SJCRH30 (cell line): ENCODE results near the gene COX14. TPM values are rescaled to one million over a fixed set of nuclear protein-coding genes. Genes with fewer than 3 reads are reported as not detected.

Experiments used
- DNase-seq, 2 experiments: peaks; one replicate each; pipeline ENCODE4 v3.0.0-alpha.2; 2015 to 2020
- H3K27ac ChIP-seq: fragments of 250-450 bp; sonication (Bioruptor Pico); 2 replicates; pipeline ENCODE4 v1.5.1; 2020; ENCODE audit warnings: mild to moderate bottlenecking, moderate library complexity
- H3K27me3 ChIP-seq: fragments of 250-450 bp; sonication (Bioruptor Pico); 2 replicates; pipeline ENCODE4 v1.5.1; 2020; ENCODE audit warnings: mild to moderate bottlenecking, moderate library complexity
- H3K36me3 ChIP-seq: fragments of 250-450 bp; sonication (Bioruptor Pico); 2 replicates; pipeline ENCODE4 v1.5.1; 2020; ENCODE audit warnings: mild to moderate bottlenecking, moderate library complexity
- H3K4me1 ChIP-seq: fragments of 250-450 bp; sonication (Bioruptor Pico); 2 replicates; pipeline ENCODE4 v1.5.1; 2020; ENCODE audit warnings: mild to moderate bottlenecking, moderate library complexity
- H3K4me3 ChIP-seq: fragments of 250-450 bp; sonication (Bioruptor Pico); 2 replicates; pipeline ENCODE4 v1.5.1; 2020; ENCODE audit warnings: mild to moderate bottlenecking, moderate library complexity
- H3K9me3 ChIP-seq: fragments of 250-450 bp; sonication (Bioruptor Pico); replicated peaks from 2 replicates; pipeline ENCODE4 v1.5.1; 2020; ENCODE audit warnings: mild to moderate bottlenecking, moderate library complexity
- total RNA-seq: library from RNA; depleted of rRNA; stranded (reverse); fragments of >200 nt; shearing (Covaris generic); gene quantifications from 2 replicates; pipeline ENCODE4 v1.2.3, GENCODE V29; 2014; rRNA removed

Gene COX14
- total RNA-seq: 25.3 and 36.3 TPM in 2 replicates

DNA sequence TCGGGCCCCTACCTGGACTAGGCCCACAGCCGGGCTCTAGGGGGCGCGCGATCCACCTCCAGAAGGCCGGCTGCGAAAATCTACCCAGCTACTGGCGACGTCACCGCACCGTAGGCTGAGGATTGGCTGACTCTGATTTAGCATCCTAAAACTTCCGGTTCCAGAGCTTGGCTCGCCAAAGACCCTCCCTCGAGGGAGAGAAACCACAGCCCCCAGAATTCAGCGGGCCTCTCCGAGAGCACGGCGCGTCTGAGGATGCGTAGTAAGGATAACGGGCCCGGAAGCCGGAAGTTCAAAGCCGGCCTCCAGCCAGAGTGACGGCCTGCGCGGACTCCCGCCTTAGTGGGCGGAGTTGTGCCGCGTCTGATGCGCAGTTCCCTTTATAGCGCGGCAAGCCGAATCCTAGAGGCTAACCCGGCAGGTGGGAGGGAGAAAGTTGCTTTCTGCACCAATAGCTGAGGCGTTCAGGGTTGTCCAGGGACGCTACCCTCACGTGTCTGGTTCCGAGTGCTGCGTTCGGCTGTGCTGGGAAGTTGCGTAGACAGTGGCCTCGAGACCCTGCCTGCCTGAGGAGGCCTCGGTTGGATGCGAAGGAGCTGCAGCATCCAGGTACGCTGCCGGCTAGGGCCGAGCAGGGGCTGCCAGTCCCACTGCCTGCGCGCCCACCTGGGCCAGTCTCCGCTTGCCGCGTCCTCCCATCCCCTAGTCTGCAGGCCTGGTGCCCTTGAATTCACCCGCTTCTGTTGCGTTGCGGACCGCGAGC is at the start of gene COX14:
Gene COX14 (plus strand): TSS at position 544 of the 763 bp plus-strand sequence. CDS start 7,808 bp downstream, outside the sequence.
- Histone ChIP-seq H3K9me3 (no peaks in the 10 kb centered on the region), H3K27me3 (no peaks in the 10 kb centered on the region), H3K4me3 (peak within 1 kb of the TSS; percentile 78), H3K27ac (peak within 1 kb of the TSS; percentile 45), H3K4me1 (peaks cover 13% of the 10 kb centered on the region), H3K36me3 (no peaks in the 10 kb centered on the region)
- peak; percentile 100 for DNase-seq

DNA sequence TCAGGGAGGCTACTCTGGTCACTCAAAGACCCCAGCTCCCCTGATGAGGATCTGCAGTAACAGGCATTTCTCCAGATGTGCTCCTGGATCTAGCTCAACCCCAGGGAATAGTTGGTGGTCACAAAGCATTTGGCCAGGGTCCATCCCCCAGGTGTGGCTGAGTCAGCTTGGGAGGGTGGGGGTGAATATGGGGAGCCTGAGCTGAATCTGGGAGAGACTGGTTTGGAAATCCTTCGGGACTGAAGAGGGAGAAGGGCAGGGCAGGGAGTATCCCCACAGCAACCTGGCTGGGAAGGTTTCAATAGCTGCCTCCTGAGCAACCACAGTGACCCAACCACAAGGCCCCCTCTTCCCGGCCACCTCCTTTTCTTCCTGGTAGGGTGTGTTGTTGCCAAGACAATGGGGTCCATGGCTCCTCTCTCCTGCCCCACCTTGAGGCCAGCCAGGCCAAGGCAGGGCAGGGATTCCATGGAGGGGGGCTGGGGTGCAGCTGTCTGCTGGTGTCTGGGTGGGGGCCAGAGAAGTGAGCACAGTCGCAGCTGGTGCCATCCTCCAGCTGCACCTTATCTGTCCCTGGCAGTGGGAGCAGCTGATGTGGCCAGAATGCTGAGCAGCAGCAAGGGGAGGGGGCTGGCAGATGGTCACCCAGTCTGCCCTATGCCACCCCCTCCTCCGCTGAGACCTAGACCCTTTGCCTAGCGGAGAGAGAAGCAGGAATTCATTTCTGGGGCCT is 49.1 kb upstream of the COX14 start:
- no peaks in the 10 kb centered on the region for H3K27me3 ChIP-seq
- H3K27ac ChIP-seq: peak overlapping the region; percentile 47
- DNase-seq: peak; percentile 83 to 84
- H3K36me3 ChIP-seq: no peaks in the 10 kb centered on the region
- no peak overlapping the region for H3K4me3 ChIP-seq
- peaks cover 36% of the 10 kb centered on the region for H3K4me1 ChIP-seq
- H3K9me3 ChIP-seq: no peaks in the 10 kb centered on the region

- Histone ChIP-seq H3K36me3 (no peaks in the 10 kb centered on the region), H3K27ac (peak overlapping the region; percentile 1; the same call in 1 of the 2 replicates), H3K27me3 (no peaks in the 10 kb centered on the region), H3K4me3 (no peak overlapping the region), H3K9me3 (no peaks in the 10 kb centered on the region), H3K4me1 (peaks cover 36% of the 10 kb centered on the region)
- DNase-seq: no peak
Measured at GRCh38 chr12:50065726-50066310, 46.2 kb upstream of the COX14 start.

DNA sequence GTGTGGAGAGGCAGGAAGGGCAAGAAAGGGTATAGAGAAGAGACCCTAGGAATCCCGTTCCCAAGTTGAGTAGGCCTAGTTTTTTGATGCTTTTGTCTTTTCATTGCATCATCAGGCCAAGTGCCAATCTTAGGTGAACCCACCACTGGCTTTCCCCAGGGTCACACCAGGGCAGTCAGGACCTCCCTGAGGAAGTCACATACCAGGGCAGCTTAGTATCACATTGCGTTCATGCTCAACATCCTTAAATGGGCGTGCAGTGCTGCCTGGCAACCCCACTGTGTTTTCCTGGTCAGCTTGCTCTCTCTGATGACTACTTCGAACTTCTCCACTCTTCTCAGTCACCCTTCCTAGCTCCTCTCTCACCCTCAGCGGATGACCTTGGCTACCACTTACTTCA is 45.6 kb upstream of the COX14 start:
- Histone ChIP-seq H3K27ac (peak overlapping the region; percentile 12; the same call in 1 of the 2 replicates), H3K27me3 (no peaks in the 10 kb centered on the region), H3K36me3 (no peaks in the 10 kb centered on the region), H3K4me1 (peaks cover 36% of the 10 kb centered on the region), H3K4me3 (no peak overlapping the region), H3K9me3 (no peaks in the 10 kb centered on the region)
- peak; percentile 70 to 75 for DNase-seq

GRCh38 chr12:50069069-50069468 is 43.0 kb upstream of the COX14 start:
- no peaks in the 10 kb centered on the region for H3K36me3 ChIP-seq
- DNase-seq: no peak
- no peaks in the 10 kb centered on the region for H3K9me3 ChIP-seq
- peaks cover 14% of the 10 kb centered on the region for H3K4me1 ChIP-seq
- H3K4me3 ChIP-seq: no peak overlapping the region
- no peak overlapping the region for H3K27ac ChIP-seq
- H3K27me3 ChIP-seq: no peaks in the 10 kb centered on the region

DNA sequence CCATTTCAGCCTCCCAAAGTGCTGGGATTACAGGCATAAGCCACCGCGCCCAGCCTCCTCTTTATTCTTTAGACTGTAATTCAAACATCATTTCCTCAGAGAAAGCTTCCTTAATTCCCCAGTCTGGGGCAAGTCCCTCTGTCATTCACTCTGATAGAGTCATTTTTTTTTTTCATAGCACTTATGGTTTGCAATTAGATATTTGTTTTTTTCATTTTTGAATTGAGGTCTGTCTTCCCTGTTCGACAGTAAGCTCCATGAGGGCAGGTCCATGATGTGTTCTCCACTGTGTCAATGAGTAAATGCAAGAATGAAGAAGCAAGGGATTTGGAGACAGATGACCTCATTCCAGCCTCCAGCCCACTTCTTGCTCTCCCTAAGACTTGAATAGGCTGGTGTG is 42.5 kb upstream of the COX14 start:
- H3K4me3 ChIP-seq: no peak overlapping the region
- peaks cover 14% of the 10 kb centered on the region for H3K4me1 ChIP-seq
- H3K36me3 ChIP-seq: no peaks in the 10 kb centered on the region
- H3K9me3 ChIP-seq: no peaks in the 10 kb centered on the region
- DNase-seq: no peak
- H3K27ac ChIP-seq: no peak overlapping the region
- no peaks in the 10 kb centered on the region for H3K27me3 ChIP-seq

- no peaks in the 10 kb centered on the region for H3K36me3 ChIP-seq
- no peaks in the 10 kb centered on the region for H3K27me3 ChIP-seq
- no peak overlapping the region for H3K27ac ChIP-seq
- peak; percentile 84 to 92 for DNase-seq
- peaks cover 17% of the 10 kb centered on the region for H3K4me1 ChIP-seq
- no peaks in the 10 kb centered on the region for H3K9me3 ChIP-seq
- no peak overlapping the region for H3K4me3 ChIP-seq
Measured at GRCh38 chr12:50070314-50071060, 41.5 kb upstream of the COX14 start.

- Histone ChIP-seq H3K4me3 (no peak overlapping the region), H3K27me3 (no peaks in the 10 kb centered on the region), H3K4me1 (peaks cover 4% of the 10 kb centered on the region), H3K9me3 (no peaks in the 10 kb centered on the region), H3K36me3 (no peaks in the 10 kb centered on the region), H3K27ac (no peak overlapping the region)
- DNase-seq: no peak
Measured at GRCh38 chr12:50072198-50072907, 39.7 kb upstream of the COX14 start.

DNA sequence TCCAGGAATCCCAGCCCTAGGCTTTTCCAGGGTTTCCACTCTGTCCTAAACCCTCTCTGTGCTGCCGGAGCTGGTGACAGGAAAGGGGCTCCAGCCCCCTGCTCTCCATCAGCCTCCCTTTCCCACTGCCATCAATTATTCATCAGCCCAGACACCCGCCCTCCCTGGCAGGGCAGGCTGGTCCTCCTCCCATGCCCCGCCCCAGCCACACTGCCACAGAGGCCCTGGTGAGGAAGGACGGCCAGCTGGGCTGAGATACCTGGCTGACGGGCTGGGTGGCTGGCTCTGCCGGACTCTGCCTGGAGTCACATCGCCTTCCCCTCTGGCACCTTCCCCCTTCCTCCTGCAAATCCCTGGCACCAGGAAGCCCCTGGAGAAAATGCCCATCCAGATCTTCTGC is 38.8 kb upstream of the COX14 start:
- no peaks in the 10 kb centered on the region for H3K36me3 ChIP-seq
- peaks cover 4% of the 10 kb centered on the region for H3K4me1 ChIP-seq
- H3K4me3 ChIP-seq: no peak overlapping the region
- no peaks in the 10 kb centered on the region for H3K9me3 ChIP-seq
- no peaks in the 10 kb centered on the region for H3K27me3 ChIP-seq
- no peak for DNase-seq
- H3K27ac ChIP-seq: no peak overlapping the region

GRCh38 chr12:50073712-50074111 is 38.3 kb upstream of the COX14 start:
- Histone ChIP-seq H3K9me3 (no peaks in the 10 kb centered on the region), H3K4me1 (peaks cover 4% of the 10 kb centered on the region), H3K4me3 (no peak overlapping the region), H3K27ac (no peak overlapping the region), H3K27me3 (no peaks in the 10 kb centered on the region), H3K36me3 (no peaks in the 10 kb centered on the region)
- no peak for DNase-seq

DNA sequence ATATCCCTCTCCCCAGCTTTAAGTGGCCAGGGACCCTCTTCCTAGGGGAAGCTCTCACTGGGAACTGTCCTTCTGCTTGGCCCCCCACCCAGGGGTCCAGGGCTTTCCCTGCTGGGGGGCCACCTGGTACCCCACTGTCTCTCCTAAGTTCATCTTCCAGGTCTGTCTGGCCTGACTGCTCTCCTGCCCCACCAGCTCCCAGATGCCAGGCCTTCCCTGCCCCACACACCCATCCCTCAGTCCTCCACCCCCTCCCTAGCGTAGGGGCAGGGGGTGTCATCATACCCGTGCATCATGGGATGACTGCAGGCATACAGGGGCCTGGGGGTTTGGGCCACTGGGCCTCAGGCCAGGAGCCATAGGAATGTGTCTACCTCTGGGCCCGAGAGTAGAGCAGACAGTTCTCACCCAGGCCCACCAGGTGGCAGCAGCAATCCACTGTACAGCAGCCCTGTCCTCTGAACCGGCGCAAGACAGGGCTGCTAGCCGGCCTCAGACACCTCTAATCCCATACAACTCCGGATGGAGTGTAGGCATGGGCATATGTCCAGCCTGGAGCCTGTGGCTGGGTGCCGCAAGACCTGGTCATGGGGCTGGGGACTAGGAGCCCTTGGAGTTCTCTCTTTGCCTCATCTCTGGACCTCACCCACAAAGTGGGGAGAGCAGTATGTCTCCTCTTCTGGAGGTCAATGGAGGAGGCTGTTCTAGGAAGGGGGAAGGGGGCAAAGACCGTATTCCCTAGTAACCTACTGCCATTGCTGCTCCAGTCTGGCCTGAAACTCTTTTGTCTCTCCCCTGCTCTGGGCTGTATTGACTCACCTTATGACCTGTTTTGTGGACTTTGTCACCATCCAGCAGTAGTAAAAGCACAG is 36.9 kb upstream of the COX14 start:
- Histone ChIP-seq H3K27me3 (no peaks in the 10 kb centered on the region), H3K4me3 (no peak overlapping the region), H3K27ac (no peak overlapping the region), H3K4me1 (peaks cover 4% of the 10 kb centered on the region), H3K9me3 (no peaks in the 10 kb centered on the region), H3K36me3 (no peaks in the 10 kb centered on the region)
- DNase-seq: peak; percentile 84 to 94

GRCh38 chr12:50075808-50076170 is 36.2 kb upstream of the COX14 start:
- H3K4me1 ChIP-seq: peaks cover 4% of the 10 kb centered on the region
- no peak for DNase-seq
- no peak overlapping the region for H3K27ac ChIP-seq
- H3K27me3 ChIP-seq: no peaks in the 10 kb centered on the region
- no peaks in the 10 kb centered on the region for H3K36me3 ChIP-seq
- no peaks in the 10 kb centered on the region for H3K9me3 ChIP-seq
- H3K4me3 ChIP-seq: no peak overlapping the region

- Histone ChIP-seq H3K27me3 (no peaks in the 10 kb centered on the region), H3K9me3 (no peaks in the 10 kb centered on the region), H3K4me3 (no peak overlapping the region), H3K27ac (no peak overlapping the region), H3K36me3 (no peaks in the 10 kb centered on the region), H3K4me1 (peaks cover 4% of the 10 kb centered on the region)
- no peak for DNase-seq
Measured at GRCh38 chr12:50077099-50077498, 34.9 kb upstream of the COX14 start.
